HG02885 (cell line): ENCODE results near the gene WNK1.
"Not testable (repeated sequence)": the region's sequence is repeated elsewhere in the genome, so short reads cannot be mapped to it uniquely, and the experiment has no call there.

ENCODE experiments used
- ATAC-seq: cut with Tn5 transposase; IDR thresholded peaks from one replicate; pipeline ENCODE4 v1.9.1; 2021; ENCODE audit warnings: mild to moderate bottlenecking; ENCODE audit not compliant: unreplicated experiment, poor library complexity

WNK1 gene

DNA sequence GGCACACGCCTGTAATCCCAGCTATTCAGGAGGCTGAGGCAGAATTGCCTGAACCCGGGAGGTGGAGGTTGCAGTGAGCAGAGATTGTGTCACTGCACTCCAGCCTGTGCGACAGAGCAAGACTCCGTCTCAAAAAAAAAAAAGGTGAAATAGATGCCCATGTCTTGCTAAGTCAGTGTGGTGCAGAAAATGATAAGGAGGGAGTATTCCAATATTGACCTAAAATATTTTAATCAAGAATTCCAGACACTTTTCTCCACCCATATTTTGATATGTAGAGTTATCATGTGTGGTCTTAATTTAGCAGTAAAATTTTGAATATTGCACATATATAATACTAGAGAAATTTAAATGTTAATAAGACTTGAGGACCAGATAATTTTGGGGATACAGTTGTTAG lies 57.7 kb downstream of the WNK1 start:
- no peak for ATAC-seq

DNA sequence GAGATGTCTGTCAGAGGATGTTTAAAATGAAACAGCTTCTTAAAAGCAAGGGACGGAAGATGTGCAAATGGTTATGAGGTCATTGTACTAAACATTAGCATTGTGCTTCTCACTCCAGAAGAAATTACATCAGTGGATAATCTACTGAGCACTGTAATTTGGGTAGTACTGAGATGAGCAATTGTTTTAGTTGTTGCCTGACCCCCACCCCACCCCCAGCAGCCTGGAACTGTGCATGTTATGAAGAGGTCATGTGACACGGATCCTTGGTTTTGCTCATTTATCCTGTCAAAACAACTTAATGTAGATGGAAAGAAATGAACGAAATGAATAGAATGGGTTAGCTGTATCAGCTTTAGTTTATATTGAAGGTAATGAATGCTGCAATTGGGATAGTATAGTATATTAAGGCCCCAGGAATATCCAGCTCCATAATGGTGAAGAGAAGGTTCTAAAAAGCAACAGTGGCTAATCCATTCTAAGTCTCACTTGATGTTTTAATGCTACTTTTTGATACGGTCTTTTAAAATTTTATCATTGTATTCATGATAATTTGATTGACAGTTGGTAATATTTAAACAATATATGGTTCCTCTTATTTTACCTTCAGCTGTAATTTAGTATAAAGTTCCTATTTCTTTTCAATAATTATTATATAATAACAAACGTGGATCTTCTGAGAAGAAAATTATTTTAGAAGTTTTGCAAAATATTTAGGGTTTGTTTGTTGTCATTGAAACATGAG lies 58.5 kb downstream of the WNK1 start:
- no peak for ATAC-seq

DNA sequence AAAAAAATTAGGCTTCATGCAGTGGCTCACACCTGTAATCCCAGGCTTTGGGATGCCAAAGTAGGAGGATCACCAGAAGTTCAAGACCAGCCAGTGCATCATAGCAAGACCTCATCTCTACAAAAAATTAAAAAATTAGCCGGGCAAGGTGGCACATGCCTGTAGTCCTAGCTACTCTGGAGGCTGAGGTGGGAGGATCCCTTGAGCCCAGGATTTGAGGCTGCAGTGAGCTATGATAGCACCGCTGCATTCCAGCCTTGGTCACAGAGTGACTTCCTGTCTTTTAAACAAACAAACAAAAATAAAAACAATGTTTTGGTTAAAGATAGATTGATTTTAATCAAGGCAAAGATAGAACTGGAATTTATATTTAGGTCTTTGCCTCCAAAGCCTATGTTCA lies 60.6 kb downstream of the WNK1 start:
- no peak for ATAC-seq

- ATAC-seq, result not testable (repeated sequence)
These were observed 65.1 kb downstream of the WNK1 start for GRCh38 chr12:817456-817855.

GRCh38 chr12:817941-818600 lies 65.7 kb downstream of the WNK1 start:
- no peak for ATAC-seq

DNA sequence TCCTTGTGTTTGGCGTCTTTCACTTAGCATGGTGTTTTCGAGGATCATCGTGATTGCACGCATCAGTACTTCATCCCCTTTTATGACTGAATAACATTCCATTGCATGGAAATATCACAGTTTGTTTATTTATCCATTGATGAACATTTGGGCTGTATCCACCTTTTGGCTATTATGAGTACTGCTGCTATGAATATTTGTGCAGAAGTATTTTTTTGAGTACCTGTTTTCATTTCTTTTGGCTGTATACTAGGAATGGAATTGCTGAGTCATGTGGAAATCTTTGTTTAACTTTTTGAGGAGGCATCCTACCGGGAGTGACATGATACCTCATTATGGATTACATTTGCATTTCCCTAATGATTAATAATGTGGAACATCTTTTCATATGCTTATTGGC lies 66.4 kb downstream of the WNK1 start:
- ATAC-seq, result no peak

GRCh38 chr12:820336-820735 lies 68.0 kb downstream of the WNK1 start:
- no peak for ATAC-seq

- ATAC-seq, result peak; percentile 93
These were observed 70.8 kb downstream of the WNK1 start for GRCh38 chr12:823028-823698.

DNA sequence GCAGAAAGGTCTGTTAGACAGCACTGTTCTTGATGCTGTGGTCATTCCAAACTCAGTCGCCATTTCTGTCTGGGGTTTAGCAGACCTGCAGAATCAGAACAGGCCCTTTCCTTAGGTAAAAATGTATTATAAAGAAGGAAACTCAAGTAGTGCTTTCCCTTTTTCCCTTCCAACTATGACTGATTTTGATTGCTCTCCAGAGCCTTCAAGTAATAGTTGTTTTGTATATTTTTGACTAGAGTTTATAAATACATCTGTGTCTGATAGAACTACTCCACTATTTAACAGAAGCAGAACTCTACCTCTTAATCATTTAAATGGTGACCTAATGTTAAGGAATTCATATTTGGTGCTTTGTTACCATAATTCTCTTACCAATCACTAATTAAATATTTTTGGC lies 74.0 kb downstream of the WNK1 start:
- ATAC-seq, result no peak

DNA sequence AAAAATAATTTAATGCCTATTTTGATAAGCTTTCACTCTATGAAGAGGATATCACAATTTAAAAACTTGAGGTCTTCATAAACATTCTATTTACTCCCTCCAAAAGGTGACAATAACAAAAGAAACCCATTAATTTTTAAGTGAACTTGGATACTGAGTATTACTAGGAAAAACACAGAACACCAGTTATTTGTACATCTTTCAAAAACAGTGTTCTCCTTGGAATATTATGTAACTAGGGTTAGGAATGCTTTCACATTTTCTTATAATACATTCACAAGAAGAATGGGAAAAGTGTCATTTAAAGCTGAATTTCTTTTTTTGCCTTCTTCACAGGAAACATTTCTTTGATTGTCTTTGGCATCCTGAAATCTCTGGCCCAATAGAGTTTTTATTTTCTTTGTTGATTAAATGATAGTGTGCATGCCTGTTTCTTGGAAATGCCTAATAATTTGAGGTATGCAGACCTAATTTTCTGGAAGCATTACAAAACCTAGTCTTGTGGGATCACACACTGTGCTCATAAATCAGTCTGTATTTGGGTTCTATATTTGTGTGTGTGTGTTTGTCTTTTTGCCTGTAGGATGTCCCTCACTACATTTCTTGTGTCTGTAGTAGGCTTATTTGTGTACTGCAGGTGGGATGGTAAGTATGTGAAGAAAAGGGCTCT lies 76.5 kb downstream of the WNK1 start:
- no peak for ATAC-seq

DNA sequence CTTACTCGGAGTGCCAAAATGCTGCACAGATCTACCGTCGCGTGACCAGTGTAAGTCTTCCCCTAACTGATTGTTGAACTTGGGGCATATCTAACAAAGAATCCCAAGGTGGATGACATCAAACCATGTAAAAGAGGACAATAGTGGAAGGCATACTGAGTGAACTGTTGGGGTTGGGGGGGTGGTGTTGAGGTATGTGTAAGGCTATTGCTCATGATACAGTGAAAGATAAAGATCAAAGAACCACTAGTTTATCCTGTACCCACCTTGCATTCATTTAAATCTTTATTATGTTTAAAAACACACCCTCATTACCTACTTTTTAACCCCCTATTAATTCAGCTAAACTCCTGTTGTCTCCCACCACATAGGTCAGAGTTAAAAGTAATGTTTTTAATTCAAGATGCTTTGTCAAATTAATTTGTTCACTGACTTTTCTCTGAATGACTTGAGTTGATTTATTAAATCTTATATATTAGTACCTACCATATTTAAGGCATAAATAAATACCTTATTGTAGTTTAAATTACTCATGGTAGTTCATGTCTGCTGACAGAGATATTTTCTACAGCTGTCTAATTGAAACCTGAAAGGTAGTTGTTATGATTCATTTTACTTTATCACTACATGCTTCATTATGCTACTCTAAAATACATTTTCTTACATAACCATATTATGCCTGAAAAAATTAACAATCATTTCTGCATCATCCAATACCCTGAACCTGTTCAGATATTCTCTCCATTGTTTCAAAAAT lies 77.9 kb downstream of the WNK1 start:
- ATAC-seq, result no peak

GRCh38 chr12:835754-836518 lies 83.6 kb downstream of the WNK1 start:
- no peak for ATAC-seq

- ATAC-seq, result no peak
These were observed 84.6 kb downstream of the WNK1 start for GRCh38 chr12:836952-837351.

DNA sequence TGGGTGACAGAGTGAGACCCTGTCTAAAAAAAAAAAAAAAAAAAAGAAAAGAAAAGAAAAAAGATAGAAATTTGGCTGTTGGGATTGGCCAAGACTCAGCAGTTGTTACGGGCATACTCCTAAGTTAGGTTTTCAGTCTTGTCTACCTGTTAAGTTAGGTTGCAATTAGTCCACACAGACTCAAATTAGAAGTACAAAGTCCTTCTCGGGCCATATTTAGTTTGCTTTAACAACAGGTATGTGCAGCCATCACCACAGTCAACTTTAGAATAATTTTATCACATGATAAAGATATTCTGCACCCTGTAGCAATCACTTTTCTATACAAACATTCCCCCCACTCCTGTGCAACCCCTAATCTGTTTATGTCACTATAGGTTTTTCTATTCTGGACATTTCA lies 85.2 kb downstream of the WNK1 start:
- no peak for ATAC-seq

DNA sequence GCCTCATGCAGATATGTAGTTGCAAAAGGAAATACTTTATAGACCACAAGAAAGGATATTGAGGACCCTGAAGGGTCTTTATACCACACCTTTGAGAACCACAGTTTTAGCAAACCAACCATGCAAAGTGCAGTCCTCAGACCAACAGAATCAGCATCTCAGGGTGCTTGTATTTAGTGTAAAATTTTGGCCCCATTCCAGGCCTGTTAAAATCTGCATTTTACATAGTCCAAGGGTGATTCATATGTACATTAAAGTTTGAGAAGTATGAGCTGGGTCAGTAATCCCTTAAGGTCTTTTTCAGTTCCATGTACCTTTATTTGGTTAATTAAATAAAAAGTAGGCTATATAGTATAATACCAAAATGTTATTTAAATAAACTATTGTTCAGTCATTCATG lies 91.2 kb downstream of the WNK1 start:
- no peak for ATAC-seq

- ATAC-seq, result no peak
These were observed 94.0 kb downstream of the WNK1 start for GRCh38 chr12:846421-846820.

DNA sequence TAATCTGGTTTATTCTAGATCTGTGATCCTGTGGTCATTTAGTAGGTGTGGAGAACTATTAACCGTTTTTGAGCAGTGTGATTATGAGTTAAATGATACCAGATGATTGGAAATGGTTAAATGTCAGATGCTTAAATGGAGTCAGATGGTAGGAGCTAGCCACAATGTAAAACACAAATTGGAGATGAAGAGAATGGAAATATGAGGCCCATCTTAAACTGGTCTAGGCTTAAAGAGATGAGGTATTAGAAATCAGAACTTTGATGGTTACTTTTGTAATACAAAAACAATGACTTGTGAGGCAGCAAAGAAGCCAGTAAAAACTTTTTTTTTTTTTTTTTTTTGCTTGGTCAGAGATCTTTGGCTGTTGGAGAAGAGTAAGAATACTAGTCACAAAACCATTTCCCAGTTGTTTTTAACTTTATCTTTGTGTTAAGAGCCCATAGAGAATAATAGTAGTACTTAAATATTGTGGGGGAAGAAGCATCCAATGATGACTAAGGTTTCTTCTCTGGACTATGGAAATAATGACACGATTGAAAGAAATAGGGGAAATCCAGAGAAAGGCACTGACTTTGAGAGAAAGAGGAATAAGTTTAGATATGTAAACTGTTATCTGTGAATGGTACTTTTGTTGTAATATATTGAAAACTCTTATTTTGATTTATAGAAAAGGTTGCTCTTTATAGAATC lies 95.9 kb downstream of the WNK1 start:
- ATAC-seq, result no peak

- ATAC-seq, result no peak
These were observed 96.6 kb downstream of the WNK1 start for GRCh38 chr12:848882-849527.
